HepG2 (cell line): Measurements from ENCODE around the gene BAZ2A. TPM values are rescaled to one million over a fixed set of nuclear protein-coding genes. Genes with fewer than 3 reads are reported as not detected.

ENCODE experiments used
- CREM ChIP-seq, 2 experiments: sonication (generic) in 1 of 2; formaldehyde crosslinking in 1 of 2; IDR thresholded peaks; 2 replicates each; pipeline versions ENCODE4 v1.4.0 to v1.6.1; 2016 to 2020; ENCODE audit warnings: antibody characterized with exemption in 1 of 2, mild to moderate bottlenecking in 1 of 2, missing genetic modification reagents in 1 of 2
- GMEB1 ChIP-seq: sonication (generic); formaldehyde crosslinking; IDR thresholded peaks from 2 replicates; pipeline ENCODE4 v1.5.1; 2020; ENCODE audit warnings: missing genetic modification reagents, mild to moderate bottlenecking, borderline replicate concordance
- HOXA3 ChIP-seq: sonication (generic); formaldehyde crosslinking; IDR thresholded peaks from 2 replicates; pipeline ENCODE4 v1.5.0; 2020; ENCODE audit warnings: missing genetic modification reagents
- ISL2 ChIP-seq: sonication (generic); formaldehyde crosslinking; IDR thresholded peaks from 2 replicates; pipeline ENCODE4 v1.5.0; 2020; ENCODE audit warnings: missing genetic modification reagents
- KLF11 ChIP-seq: IDR thresholded peaks from 2 replicates; pipeline ENCODE4 v1.6.1; 2016; ENCODE audit warnings: missing compliant biosample characterization
- KLF15 ChIP-seq: sonication (generic); formaldehyde crosslinking; IDR thresholded peaks from 2 replicates; pipeline ENCODE4 v1.8.1; 2023; ENCODE audit warnings: borderline replicate concordance, mild to moderate bottlenecking, inconsistent platforms, missing genetic modification reagents, mixed read lengths
- NFE2L1 ChIP-seq: sonication (generic); formaldehyde crosslinking; IDR thresholded peaks from 2 replicates; pipeline ENCODE4 v1.4.0; 2020; ENCODE audit warnings: missing genetic modification reagents, mild to moderate bottlenecking, borderline replicate concordance
- NFKB2 ChIP-seq: sonication (generic); formaldehyde crosslinking; IDR thresholded peaks from 2 replicates; pipeline ENCODE4 v1.4.0; 2020; ENCODE audit warnings: missing genetic modification reagents, borderline replicate concordance
- RBM39 ChIP-seq: fragments of 200-400 bp; formaldehyde crosslinking; IDR thresholded peaks from one replicate; pipeline ENCODE4 v1.6.1; 2018; ENCODE audit warnings: antibody characterized with exemption, mild to moderate bottlenecking, low read depth, low read length; ENCODE audit not compliant: poor library complexity, severe bottlenecking
- SAP130 ChIP-seq: IDR thresholded peaks from 2 replicates; pipeline ENCODE4 v1.6.1; 2016; ENCODE audit warnings: low read depth
- SMC3 ChIP-seq: IDR thresholded peaks from 2 replicates; pipeline ENCODE4 v1.6.1; 2011; ENCODE audit warnings: low read length, improper control_type of control experiment
- SNRNP70 ChIP-seq: fragments of 200-400 bp; formaldehyde crosslinking; IDR thresholded peaks from 2 replicates; pipeline ENCODE4 v1.6.1; 2017; ENCODE audit warnings: mild to moderate bottlenecking, low read depth, low read length, moderate library complexity
- STAG1 ChIP-seq: sonication (generic); formaldehyde crosslinking; IDR thresholded peaks from 2 replicates; pipeline ENCODE4 v1.4.0; 2020; ENCODE audit warnings: missing genetic modification reagents
- TOE1 ChIP-seq: sonication (generic); formaldehyde crosslinking; IDR thresholded peaks from 2 replicates; pipeline ENCODE4 v1.4.0; 2020; ENCODE audit warnings: mild to moderate bottlenecking, missing genetic modification reagents
- ZBTB1 ChIP-seq: sonication (generic); formaldehyde crosslinking; IDR thresholded peaks from 2 replicates; pipeline ENCODE4 v1.4.0; 2020; ENCODE audit warnings: missing genetic modification reagents, borderline replicate concordance
- ZEB1 ChIP-seq: IDR thresholded peaks from 2 replicates; pipeline ENCODE4 v1.6.1; 2012; ENCODE audit warnings: mild to moderate bottlenecking, low read depth, inconsistent platforms; ENCODE audit not compliant: insufficient replicate concordance
- ZNF124 ChIP-seq: sonication (generic); formaldehyde crosslinking; IDR thresholded peaks from 2 replicates; pipeline ENCODE4 v1.4.0; 2020; ENCODE audit warnings: missing genetic modification reagents
- ZNF138 ChIP-seq: sonication (generic); formaldehyde crosslinking; IDR thresholded peaks from 2 replicates; pipeline ENCODE4 v1.5.0; 2020; ENCODE audit warnings: mild to moderate bottlenecking, low read depth, missing genetic modification reagents
- ZNF280B ChIP-seq: sonication (generic); formaldehyde crosslinking; IDR thresholded peaks from 2 replicates; pipeline ENCODE4 v1.5.0; 2020; ENCODE audit warnings: missing genetic modification reagents, mild to moderate bottlenecking, borderline replicate concordance
- ZNF333 ChIP-seq: sonication (generic); formaldehyde crosslinking; IDR thresholded peaks from 2 replicates; pipeline ENCODE4 v1.4.0; 2020; ENCODE audit warnings: mild to moderate bottlenecking, missing genetic modification reagents, borderline replicate concordance
- ZNF44 ChIP-seq: sonication (generic); formaldehyde crosslinking; IDR thresholded peaks from 2 replicates; pipeline ENCODE4 v1.5.1; 2020; ENCODE audit warnings: mild to moderate bottlenecking, missing genetic modification reagents
- ZNF792 ChIP-seq: IDR thresholded peaks from 2 replicates; pipeline ENCODE4 v1.6.1; 2016
- polyA plus RNA-seq, 8 experiments: library from polyadenylated mRNA; depleted of rRNA in 3 of 8; stranded (reverse) in 7 of 8; unstranded in 1 of 8; fragments of >200 nt; fragmentation: Illumina TruSeq in 4 of 8; extraction: Trizol in 4 of 8; gene quantifications; 2 replicates each; pipeline versions ENCODE4 v1.2.1 to v1.2.3, GENCODE V29; 2011 to 2016; ENCODE audit warnings: low read depth in 4 of 8, missing spikeins in 1 of 8, mixed read lengths in 1 of 8; ENCODE audit not compliant: insufficient read depth in 1 of 8
- total RNA-seq, 5 experiments: library from RNA; depleted of rRNA; stranded (reverse); fragments of >200 nt; fragmentation: Illumina TruSeq; extraction: Trizol; gene quantifications; 2 replicates each; pipeline ENCODE4 v1.2.3, GENCODE V29; 2016; ENCODE audit warnings: low read depth in 1 of 5
- TF ChIP-seq, protein P1 (sequence below): sonication (generic); formaldehyde crosslinking; IDR thresholded peaks from 2 replicates; pipeline ENCODE4 v1.5.1; 2020; ENCODE audit warnings: missing genetic modification reagents, mild to moderate bottlenecking, borderline replicate concordance

Gene BAZ2A
- total and polyA plus RNA-seq, 2 of the 13 experiments (the other 11 are each of a cell fraction or from before 2014, with no cell fraction given): 21.8 to 73.5 TPM

GRCh38 chr12:56636675-56637540 is 6.8 kb upstream of the BAZ2A start (continued):
- TF ChIP-seq GMEB1 (peak; percentile 56; the same call in 1 of the 2 replicates), SNRNP70 (no peak), KLF15 (CRISPR knock-in tag) (no peak), ZNF333 (CRISPR knock-in tag) (no peak), SMC3 (peak; percentile 54), RBM39 (no peak), ZNF124 (CRISPR knock-in tag) (peak; percentile 89; the same call in 1 of the 2 replicates), NFKB2 (CRISPR knock-in tag) (peak; percentile 31; the same call in 1 of the 2 replicates), HOXA3 (CRISPR knock-in tag) (peak; percentile 81), ZNF280B (CRISPR knock-in tag) (no peak), ZNF138 (CRISPR knock-in tag) (no peak), ZNF44 (CRISPR knock-in tag) (no peak), CREM (IDR thresholded peaks at IDR 0.05) (peak; percentile 77), CREM (CRISPR knock-in tag; IDR thresholded peaks at IDR 0.05) (no peak), TOE1 (CRISPR knock-in tag) (0 out of 2 replicates have a peak, but pooled peaks have one; percentile 70), ZNF792 (CRISPR knock-in tag) (peak; percentile 67), SAP130 (CRISPR knock-in tag) (peak; percentile 92), NFE2L1 (CRISPR knock-in tag) (no peak), ZBTB1 (CRISPR knock-in tag) (no peak), ZEB1 (peak; percentile 58), KLF11 (CRISPR knock-in tag) (0 out of 2 replicates have a peak, but pooled peaks have one; percentile 37), STAG1 (CRISPR knock-in tag) (peak; percentile 60), ISL2 (CRISPR knock-in tag) (peak; percentile 39; the same call in 1 of the 2 replicates)
- TF ChIP-seq, protein P1, sequence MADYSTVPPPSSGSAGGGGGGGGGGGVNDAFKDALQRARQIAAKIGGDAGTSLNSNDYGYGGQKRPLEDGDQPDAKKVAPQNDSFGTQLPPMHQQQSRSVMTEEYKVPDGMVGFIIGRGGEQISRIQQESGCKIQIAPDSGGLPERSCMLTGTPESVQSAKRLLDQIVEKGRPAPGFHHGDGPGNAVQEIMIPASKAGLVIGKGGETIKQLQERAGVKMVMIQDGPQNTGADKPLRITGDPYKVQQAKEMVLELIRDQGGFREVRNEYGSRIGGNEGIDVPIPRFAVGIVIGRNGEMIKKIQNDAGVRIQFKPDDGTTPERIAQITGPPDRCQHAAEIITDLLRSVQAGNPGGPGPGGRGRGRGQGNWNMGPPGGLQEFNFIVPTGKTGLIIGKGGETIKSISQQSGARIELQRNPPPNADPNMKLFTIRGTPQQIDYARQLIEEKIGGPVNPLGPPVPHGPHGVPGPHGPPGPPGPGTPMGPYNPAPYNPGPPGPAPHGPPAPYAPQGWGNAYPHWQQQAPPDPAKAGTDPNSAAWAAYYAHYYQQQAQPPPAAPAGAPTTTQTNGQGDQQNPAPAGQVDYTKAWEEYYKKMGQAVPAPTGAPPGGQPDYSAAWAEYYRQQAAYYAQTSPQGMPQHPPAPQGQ (CRISPR knock-in tag): no peak
